ENCODE measurements around the gene CLDND2.
"Not testable (repeated sequence)": the region's sequence is repeated elsewhere in the genome, so short reads cannot be mapped to it uniquely, and the experiment has no call there.

The CLDND2 gene

GRCh38 chr19:51368366-51369282, at the start of gene CLDND2:
Gene CLDND2, minus strand, starts transcription at chr19:51369003. Its CDS starts 426 bp downstream, at chr19:51368577.
- DNase-seq (ENCODE audit: low spot score) = peak; percentile 25

- DNase-seq (ENCODE audit: low spot score) = no peak
Measured at GRCh38 chr19:51417810-51418157, 49.0 kb upstream of the CLDND2 start.

GRCh38 chr19:51417107-51417809, 48.5 kb upstream of the CLDND2 start, which contains the start of gene SIGLEC10:
Gene SIGLEC10, minus strand, starts transcription at chr19:51417642. Its CDS starts 61 bp downstream, at chr19:51417581.
- no peak for DNase-seq (ENCODE audit: low spot score)

GRCh38 chr19:51416422-51416821, 47.6 kb upstream of the CLDND2 start:
- not testable (repeated sequence) for DNase-seq (ENCODE audit: low spot score)

GRCh38 chr19:51415187-51415586, 46.4 kb upstream of the CLDND2 start:
- DNase-seq (ENCODE audit: low spot score) = no peak

GRCh38 chr19:51410950-51411748, 42.3 kb upstream of the CLDND2 start:
- no peak for DNase-seq (ENCODE audit: low spot score)

- DNase-seq (ENCODE audit: low spot score) = peak; percentile 68
Measured at GRCh38 chr19:51407511-51408131, 38.8 kb upstream of the CLDND2 start.

- no peak for DNase-seq (ENCODE audit: low spot score)
Measured at GRCh38 chr19:51402117-51402516, 33.3 kb upstream of the CLDND2 start.

GRCh38 chr19:51399936-51400335, 31.1 kb upstream of the CLDND2 start:
- not testable (repeated sequence) for DNase-seq (ENCODE audit: low spot score)

- no peak for DNase-seq (ENCODE audit: low spot score)
Measured at GRCh38 chr19:51399231-51399630, 30.4 kb upstream of the CLDND2 start.

GRCh38 chr19:51398096-51398704, 29.4 kb upstream of the CLDND2 start:
- peak; percentile 67 for DNase-seq (ENCODE audit: low spot score)

GRCh38 chr19:51397453-51397852, 28.6 kb upstream of the CLDND2 start:
- not testable (repeated sequence) for DNase-seq (ENCODE audit: low spot score)

GRCh38 chr19:51396175-51396574, 27.4 kb upstream of the CLDND2 start:
- no peak for DNase-seq (ENCODE audit: low spot score)

- peak; percentile 100 for DNase-seq (ENCODE audit: low spot score)
Measured at GRCh38 chr19:51394050-51394836, 25.4 kb upstream of the CLDND2 start.

GRCh38 chr19:51392701-51393100, 23.9 kb upstream of the CLDND2 start:
- no peak for DNase-seq (ENCODE audit: low spot score)

GRCh38 chr19:51391073-51391611, 22.3 kb upstream of the CLDND2 start:
- no peak for DNase-seq (ENCODE audit: low spot score)

- DNase-seq (ENCODE audit: low spot score) = no peak
Measured at GRCh38 chr19:51389143-51389542, 20.3 kb upstream of the CLDND2 start.

GRCh38 chr19:51387924-51388389, 19.2 kb upstream of the CLDND2 start, which contains the start of gene LIM2:
Gene LIM2, minus strand, starts transcription at chr19:51387974. Its CDS starts 531 bp downstream, at chr19:51387443.
- DNase-seq (ENCODE audit: low spot score) = no peak

GRCh38 chr19:51386882-51387520, 18.2 kb upstream of the CLDND2 start:
- no peak for DNase-seq (ENCODE audit: low spot score)
